SK-N-SH (cell line): ENCODE measurements around the gene OSBPL10. TPM values are rescaled to one million over a fixed set of nuclear protein-coding genes. Genes with fewer than 3 reads are reported as not detected.

Experiments
- CTCF ChIA-PET: fragments of 300-600, 350-600 bp; formaldehyde crosslinking; extraction: SDS; loops from one replicate; lab custom pipeline; 2021; lab: Yijun Ruan, JAX
- POLR2A ChIA-PET: fragments of 350-600 bp; sonication (Branson Sonifier 250); formaldehyde crosslinking; extraction: SDS; loops from one replicate; lab custom pipeline; 2020; ENCODE audit warnings: antibody characterized with exemption, inconsistent platforms; lab: Yijun Ruan, JAX
- DNase-seq: peaks from one replicate; pipeline ENCODE4 v3.0.0; 2012
- H2AFZ ChIP-seq: fragments of 200-600 bp; sonication (generic); 2 replicates; pipeline ENCODE4 v1.8.1; 2016; ENCODE audit warnings: antibody characterized with exemption, mild to moderate bottlenecking, low read depth
- H3F3A ChIP-seq: fragments of 200-600 bp; sonication (generic); replicated peaks from 2 replicates; pipeline ENCODE3; 2016; ENCODE audit warnings: antibody characterized with exemption, mild to moderate bottlenecking; ENCODE audit not compliant: insufficient read depth
- H3K27ac ChIP-seq, 2 experiments: fragments of 200-500 bp in 1 of 2; fragments of 200-600 bp in 1 of 2; sonication (Bioruptor generic) in 1 of 2; sonication (generic), shearing (Covaris generic) in 1 of 2; 2 replicates each; pipeline versions ENCODE4 v1.5.1 to v1.6.1; 2014 to 2016; ENCODE audit warnings: low read depth in 2 of 2, inconsistent platforms in 1 of 2, low read length in 1 of 2, mild to moderate bottlenecking in 1 of 2, mixed read lengths in 1 of 2
- H3K27me3 ChIP-seq: fragments of 200-600 bp; sonication (generic), shearing (Covaris generic); 2 replicates; pipeline ENCODE4 v1.6.1; 2016; ENCODE audit warnings: mixed run types; ENCODE audit not compliant: insufficient read depth
- H3K36me3 ChIP-seq, 2 experiments: fragments of 200-500 bp in 1 of 2; fragments of 200-600 bp in 1 of 2; sonication (Bioruptor generic) in 1 of 2; sonication (generic) in 1 of 2; replicated peaks in 1 of 2; 2 replicates each; pipeline versions ENCODE3 to v1.5.1; 2014 to 2016; ENCODE audit warnings: low read length in 1 of 2, mild to moderate bottlenecking in 1 of 2; ENCODE audit not compliant: insufficient read depth in 2 of 2, control insufficient read depth in 1 of 2
- H3K4me1 ChIP-seq, 2 experiments: fragments of 200-500 bp in 1 of 2; fragments of 200-600 bp in 1 of 2; sonication (Bioruptor generic) in 1 of 2; sonication (generic), shearing (Covaris generic) in 1 of 2; 2 replicates each; pipeline versions ENCODE4 v1.5.1 to v1.6.1; 2014 to 2016; ENCODE audit warnings: low read depth in 1 of 2, low read length in 1 of 2, mixed run types in 1 of 2; ENCODE audit not compliant: insufficient read depth in 2 of 2, control insufficient read depth in 1 of 2
- H3K4me2 ChIP-seq: fragments of 200-600 bp; sonication (generic), shearing (Covaris generic); 2 replicates; pipeline ENCODE4 v1.6.1; 2017; ENCODE audit warnings: mixed run types
- H3K4me3 ChIP-seq, 2 experiments: fragments of 200-500 bp in 1 of 2; fragments of 200-600 bp in 1 of 2; sonication (Bioruptor generic) in 1 of 2; sonication (generic), shearing (Covaris generic) in 1 of 2; 2 replicates each; pipeline versions ENCODE4 v1.5.1 to v1.8.1; 2014 to 2016; ENCODE audit warnings: low read depth in 2 of 2, inconsistent platforms in 1 of 2, low read length in 1 of 2, mild to moderate bottlenecking in 1 of 2, mixed read lengths in 1 of 2, moderate library complexity in 1 of 2
- H3K79me2 ChIP-seq: fragments of 200-600 bp; sonication (generic); 2 replicates; pipeline ENCODE4 v1.8.1; 2017; ENCODE audit warnings: mild to moderate bottlenecking; ENCODE audit not compliant: insufficient read depth
- H3K9ac ChIP-seq: fragments of 200-600 bp; sonication (generic); 2 replicates; pipeline ENCODE4 v1.6.1; 2017; ENCODE audit warnings: mixed run types
- H3K9me2 ChIP-seq: fragments of 200-600 bp; sonication (generic); 2 replicates; pipeline ENCODE4 v1.6.1; 2017; ENCODE audit warnings: mixed run types
- H3K9me3 ChIP-seq: fragments of 200-600 bp; sonication (generic); 2 replicates; pipeline ENCODE4 v1.6.1; 2017; ENCODE audit warnings: mixed run types, mild to moderate bottlenecking, moderate library complexity
- H4K20me1 ChIP-seq: fragments of 200-600 bp; sonication (generic); 2 replicates; pipeline ENCODE4 v1.6.1; 2017; ENCODE audit warnings: mild to moderate bottlenecking, mixed run types; ENCODE audit not compliant: insufficient read depth
- CTCF ChIP-seq: fragments of 200-600 bp; sonication (generic); IDR thresholded peaks from 2 replicates; pipeline ENCODE4 v1.6.1; 2017; ENCODE audit warnings: antibody characterized with exemption, mild to moderate bottlenecking, moderate library complexity
- GABPA ChIP-seq: IDR thresholded peaks from 2 replicates; pipeline ENCODE4 v1.4.0; 2012; ENCODE audit warnings: low read depth, mild to moderate bottlenecking
- IRF3 ChIP-seq: fragments of 150-350 bp; IDR thresholded peaks from 2 replicates; pipeline ENCODE4 v1.6.1; 2016; ENCODE audit warnings: mild to moderate bottlenecking, low read depth, low read length
- RAD21 ChIP-seq: IDR thresholded peaks from 2 replicates; pipeline ENCODE4 v1.6.1; 2012; ENCODE audit warnings: mild to moderate bottlenecking, low read length
- RCOR1 ChIP-seq: fragments of 150-350 bp; IDR thresholded peaks from 2 replicates; pipeline ENCODE4 v1.6.1; 2017; ENCODE audit warnings: antibody characterized with exemption, low read length
- RXRA ChIP-seq: IDR thresholded peaks from 2 replicates; pipeline ENCODE4 v1.4.0; 2012; ENCODE audit warnings: low read depth, mild to moderate bottlenecking, borderline replicate concordance
- SMC3 ChIP-seq: IDR thresholded peaks from 2 replicates; pipeline ENCODE4 v1.6.1; 2012; ENCODE audit warnings: low read depth, low read length, improper control_type of control experiment
- YY1 ChIP-seq: IDR thresholded peaks from 2 replicates; pipeline ENCODE4 v1.4.0; 2012; ENCODE audit warnings: low read depth, mild to moderate bottlenecking
- WGBS: methylation state at CpG from one replicate; pipeline ENCODE4 v1.1.6; 2017; ENCODE audit warnings: low lambda C conversion rate; 5-methylcytosine and 5-hydroxymethylcytosine counted together
- polyA plus RNA-seq, 3 experiments: library from polyadenylated mRNA; depleted of rRNA; stranded (reverse); fragments of >200 nt; gene quantifications; 2 replicates each; pipeline ENCODE4 v1.2.3, GENCODE V29; 2012

The OSBPL10 gene
- polyA plus RNA-seq, 1 of the 3 experiments (the other 2 are of a cell fraction) = 0.12 TPM

DNA sequence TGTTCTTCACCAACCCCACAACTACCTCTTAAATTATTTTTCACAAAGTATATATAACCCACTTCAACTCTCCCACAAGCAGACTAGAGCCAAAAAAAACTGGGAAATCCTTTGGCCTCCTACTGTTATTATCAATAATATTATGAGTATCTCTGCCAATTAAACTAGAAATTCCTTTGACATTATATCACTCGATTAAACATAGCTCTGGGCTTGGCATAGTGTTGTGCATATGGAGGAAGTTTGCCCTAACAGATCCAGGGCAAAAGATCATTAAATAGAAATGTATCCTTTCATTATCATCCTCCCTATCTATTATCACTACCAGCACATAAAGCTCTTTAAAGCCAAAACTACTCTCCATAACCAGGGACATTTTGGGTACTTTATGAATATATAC, 74.9 kb downstream of the OSBPL10 start:
- Histone ChIP-seq H3K79me2 (no peaks in the 10 kb centered on the region), H3K4me2 (no peak overlapping the region), H3K9ac (no peak overlapping the region), H3K36me3 (no peaks in the 10 kb centered on the region), H3K9me2 (no peaks in the 10 kb centered on the region), H3K9me3 (no peaks in the 10 kb centered on the region), H3K4me3 (no peak overlapping the region), H3F3A (no peaks in the 10 kb centered on the region), H3K27ac (no peak overlapping the region), H4K20me1 (no peaks in the 10 kb centered on the region), H3K4me1 (no peaks in the 10 kb centered on the region), H2AFZ (no peak overlapping the region), H3K27me3 (no peaks in the 10 kb centered on the region)
- ChIA-PET CTCF (no interaction called here), POLR2A (no interaction called here)
- TF ChIP-seq IRF3 = no peak
- no peak for TF ChIP-seq RAD21
- no peak for TF ChIP-seq GABPA
- no peak for DNase-seq
- WGBS = 28% methylated on average over 1 of the region's 1 CpG

DNA sequence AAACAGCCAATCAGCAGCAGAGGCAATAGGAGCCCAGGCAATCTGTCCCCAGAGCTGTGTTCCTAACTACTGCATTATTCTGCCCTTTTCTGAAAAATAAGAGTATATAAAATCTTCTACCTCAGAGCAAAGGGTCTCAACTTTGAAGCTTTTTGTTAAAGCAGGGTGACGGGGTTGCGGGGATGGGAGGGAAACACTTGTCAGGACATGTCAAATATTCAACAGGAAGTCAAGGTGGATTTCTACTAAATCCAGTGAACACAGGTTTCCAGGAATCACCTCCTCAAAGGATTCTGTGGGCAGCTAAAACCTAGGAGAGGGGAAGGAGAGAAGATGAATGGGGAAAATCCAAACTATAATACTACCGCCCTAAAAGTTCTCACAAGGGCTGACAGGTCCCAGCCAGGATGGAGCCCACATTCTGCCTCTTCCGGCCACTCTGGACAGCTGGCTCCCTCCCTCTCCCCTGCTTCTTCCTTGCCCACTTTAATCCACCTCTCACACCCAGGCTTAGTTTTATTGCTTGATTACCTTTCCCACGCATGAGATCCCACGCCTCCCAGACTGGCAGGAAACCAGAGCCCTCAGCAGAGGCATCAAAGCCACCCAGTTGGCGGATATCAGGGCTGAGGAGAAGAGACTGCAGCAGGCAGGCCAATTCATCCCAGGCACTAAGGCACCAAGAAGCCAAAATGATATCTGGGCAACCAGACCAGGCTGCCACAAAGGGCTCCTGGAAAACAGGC, 77.2 kb downstream of the OSBPL10 start:
- Histone ChIP-seq H3K9ac (no peak overlapping the region), H3F3A (no peaks in the 10 kb centered on the region), H3K9me2 (no peaks in the 10 kb centered on the region), H3K4me3 (no peak overlapping the region), H4K20me1 (no peaks in the 10 kb centered on the region), H3K9me3 (no peaks in the 10 kb centered on the region), H3K36me3 (no peaks in the 10 kb centered on the region), H3K4me1 (no peaks in the 10 kb centered on the region), H3K27me3 (no peaks in the 10 kb centered on the region), H3K27ac (no peak overlapping the region), H3K79me2 (no peaks in the 10 kb centered on the region), H2AFZ (no peak overlapping the region), H3K4me2 (no peak overlapping the region)
- 61% methylated on average over 7 of the region's 7 CpGs for WGBS
- no peak for TF ChIP-seq RXRA
- no peak for TF ChIP-seq RAD21
- TF ChIP-seq RCOR1 = no peak
- TF ChIP-seq CTCF = no peak
- no peak for TF ChIP-seq YY1
- no peak for TF ChIP-seq SMC3
- ChIA-PET POLR2A (no interaction called here), CTCF (interaction anchor here (0.8 kb wide), 1 partner anchor 135 kb away, joined by 3 read pairs; no protein-coding TSS in a partner anchor)
- DNase-seq = no peak
